Measurements from ENCODE around the gene MTX3. TPM values are rescaled to one million over a fixed set of nuclear protein-coding genes. Genes with fewer than 3 reads are reported as not detected.
A peak's percentile ranks its signal among the peaks of the same experiment; 100 is the strongest.

MTX3 gene
- total RNA-seq, 1 donor from 2014 or later: 27.8 TPM

DNA sequence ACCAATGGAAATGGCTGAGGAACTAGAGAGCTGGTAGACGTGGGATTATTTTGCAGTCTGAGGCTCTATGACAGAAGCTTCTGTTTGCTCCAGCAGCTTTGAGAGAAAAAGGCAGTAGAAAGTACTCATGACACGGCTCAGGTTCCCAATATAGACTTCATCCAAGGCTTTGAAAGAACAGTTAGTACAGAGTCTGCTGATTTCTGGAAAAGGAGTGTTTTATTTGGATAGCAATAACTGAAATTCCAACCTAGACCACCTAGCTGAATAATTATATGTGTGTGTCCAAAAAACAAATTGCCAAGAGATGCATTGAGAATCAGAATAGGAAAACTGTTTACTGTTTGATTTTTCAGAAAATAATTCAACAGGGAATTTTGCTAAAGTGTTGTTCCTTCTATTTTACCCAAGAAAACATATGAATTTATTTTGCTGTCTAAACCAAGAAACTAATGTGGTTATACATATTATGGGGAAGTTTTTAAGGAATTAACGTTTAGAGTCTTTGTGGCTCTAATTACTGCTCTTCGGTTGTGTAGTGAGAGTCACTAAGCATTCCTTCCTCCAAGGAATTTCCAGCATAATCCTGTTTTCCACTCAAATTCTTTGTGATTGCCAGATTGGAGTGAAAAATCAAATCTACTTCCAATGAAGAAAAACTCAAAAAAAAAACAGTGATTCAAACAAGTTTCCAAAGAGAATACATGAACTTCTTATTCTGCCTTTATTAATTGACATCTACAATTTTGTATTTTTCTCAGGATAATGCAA, 18.1 kb upstream of the MTX3 start:
- H3K4me1 Mint-ChIP-seq: no peaks in the 10 kb centered on the region
- DNase-seq: no peak
- H3K4me3 Mint-ChIP-seq: no peak overlapping the region
- intact Hi-C loops (cut with micrococcal nuclease): no loop called here
- no peaks in the 10 kb centered on the region for H3K27me3 Mint-ChIP-seq
- H3K27ac Mint-ChIP-seq: no peak overlapping the region
- peaks cover 2% of the 10 kb centered on the region for H3K36me3 Mint-ChIP-seq (ENCODE audit: low read depth)
- H3K9me3 Mint-ChIP-seq: no peaks in the 10 kb centered on the region

DNA sequence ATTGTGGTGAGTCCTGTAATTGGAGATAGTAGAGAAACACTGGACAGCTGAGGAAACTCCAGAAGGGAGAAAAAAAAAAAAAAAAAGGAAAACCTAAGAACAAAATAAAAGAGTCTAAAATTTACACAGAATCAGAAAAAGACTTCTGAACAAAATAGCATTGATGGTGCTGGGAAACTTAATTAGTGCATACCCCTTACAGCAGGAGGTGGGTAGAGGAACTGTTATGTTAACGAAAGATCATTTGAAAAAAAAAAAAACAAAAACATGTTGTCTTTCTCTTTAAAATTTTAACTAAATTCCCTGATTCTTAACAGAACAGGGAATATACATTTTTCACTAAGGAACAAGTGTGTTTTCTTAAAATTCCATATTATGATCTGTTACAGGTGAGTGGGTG, 11.6 kb upstream of the MTX3 start:
- Mint-ChIP-seq H3K27ac (no peak overlapping the region), H3K4me1 (peaks cover 5% of the 10 kb centered on the region), H3K9me3 (no peaks in the 10 kb centered on the region), H3K27me3 (no peaks in the 10 kb centered on the region), H3K4me3 (no peak overlapping the region), H3K36me3 (ENCODE audit: low read depth) (peaks cover 3% of the 10 kb centered on the region)
- intact Hi-C loops (cut with micrococcal nuclease): no loop called here
- no peak for DNase-seq

DNA sequence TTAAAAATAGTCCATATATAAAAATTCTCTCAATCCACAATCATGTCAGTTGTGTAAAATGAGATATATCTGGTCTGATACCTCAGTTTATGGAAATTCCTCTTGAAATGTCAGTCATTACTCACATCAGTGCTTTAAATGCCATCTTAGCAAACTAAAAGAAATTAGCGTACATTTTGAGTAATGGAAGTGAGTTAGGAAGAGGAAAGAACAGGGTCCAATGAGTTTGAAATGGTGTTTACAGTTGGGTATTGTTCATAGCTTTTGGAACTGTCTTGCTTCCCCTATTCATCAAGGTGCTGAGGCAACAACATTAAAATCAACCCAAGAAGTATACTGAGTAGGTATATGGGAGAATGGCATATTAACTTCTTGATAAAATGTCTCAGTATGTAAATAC, 8.7 kb upstream of the MTX3 start:
- Mint-ChIP-seq H3K4me1 (peaks cover 8% of the 10 kb centered on the region), H3K9me3 (peaks cover 8% of the 10 kb centered on the region), H3K27ac (no peak overlapping the region), H3K27me3 (peaks cover 3% of the 10 kb centered on the region), H3K36me3 (ENCODE audit: low read depth) (peaks cover 7% of the 10 kb centered on the region), H3K4me3 (no peak overlapping the region)
- no peak for DNase-seq
- intact Hi-C loops (cut with micrococcal nuclease): loop anchor here (10.0 kb wide), 1 partner anchor 1015 kb away; the partner anchor contains the start of gene ARSB

DNA sequence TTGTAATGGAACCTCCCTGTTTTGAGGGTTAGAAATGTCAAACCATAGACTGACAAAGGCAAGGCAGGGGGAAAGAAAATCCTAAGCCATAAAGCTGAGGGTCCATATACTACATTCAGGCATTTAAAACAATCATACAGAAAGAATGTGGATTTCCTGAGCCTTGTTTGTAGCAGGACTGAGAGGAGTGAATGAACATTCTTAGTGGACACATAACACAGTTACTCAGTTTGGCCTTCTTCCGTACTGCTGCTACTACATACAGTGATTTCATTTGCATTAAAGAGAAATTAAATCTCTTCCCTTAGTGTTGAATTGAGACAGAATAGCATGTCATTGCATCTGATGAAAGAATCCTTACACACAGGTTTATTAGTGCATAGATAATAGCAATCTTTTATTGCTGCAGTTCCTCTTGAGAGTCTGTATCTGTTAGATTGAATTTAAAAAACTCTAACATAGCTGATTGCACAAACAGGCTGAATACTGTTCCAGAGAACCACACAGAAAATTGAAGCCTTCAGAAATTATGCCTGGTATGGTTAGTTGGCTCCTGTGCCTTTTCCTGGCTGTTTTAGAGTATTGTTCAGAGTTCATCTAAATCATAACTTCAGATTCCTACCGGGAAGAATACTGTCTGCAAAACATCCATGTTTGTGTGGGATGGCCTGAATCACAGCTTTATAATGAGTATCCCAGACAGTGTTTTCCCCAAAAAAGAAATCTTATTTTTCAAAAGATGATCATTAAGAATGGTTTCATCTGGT, 2.0 kb upstream of the MTX3 start:
- H3K27me3 Mint-ChIP-seq: peaks cover 3% of the 10 kb centered on the region
- H3K27ac Mint-ChIP-seq: no peak overlapping the region
- no peak overlapping the region for H3K4me3 Mint-ChIP-seq
- DNase-seq: peak; percentile 30
- H3K36me3 Mint-ChIP-seq (ENCODE audit: low read depth): peaks cover 16% of the 10 kb centered on the region
- intact Hi-C loops (cut with micrococcal nuclease): loop anchor here (5.0 to 10.0 kb wide), 4 partner anchors 66 to 1008 kb away; partner anchors contain the start of genes ARSB and SERINC5
- peaks cover 27% of the 10 kb centered on the region for H3K4me1 Mint-ChIP-seq
- H3K9me3 Mint-ChIP-seq: peaks cover 9% of the 10 kb centered on the region

DNA sequence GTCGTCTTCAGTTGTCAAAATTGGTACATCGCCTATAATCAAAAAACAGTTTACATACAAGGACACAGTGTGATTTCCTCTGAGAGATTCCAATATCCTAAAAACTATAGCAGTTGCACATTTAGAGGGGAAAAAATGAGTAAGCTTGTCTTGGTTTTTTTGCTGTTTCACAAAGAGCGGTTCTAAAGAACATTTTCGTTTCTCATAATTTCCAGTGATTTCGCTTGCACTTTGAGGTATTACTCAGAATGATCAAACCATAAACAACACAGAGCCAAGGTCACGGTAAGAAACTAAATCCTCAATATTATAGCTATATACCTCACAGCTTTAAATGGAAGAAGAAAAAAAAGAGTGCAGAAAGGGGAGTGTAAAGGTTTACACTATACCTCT, 861 bp downstream of the MTX3 start:
- peak; percentile 77 for DNase-seq
- intact Hi-C loops (cut with micrococcal nuclease): loop anchor here (1.0 to 10.0 kb wide), 13 partner anchors 9 to 1005 kb away; partner anchors contain the start of genes ARSB, HOMER1 and SERINC5
- H3K4me1 Mint-ChIP-seq: peaks cover 38% of the 10 kb centered on the region
- H3K27me3 Mint-ChIP-seq: peaks cover under 1% of the 10 kb centered on the region
- H3K4me3 Mint-ChIP-seq: peak overlapping the region; percentile 94
- H3K36me3 Mint-ChIP-seq (ENCODE audit: low read depth): peaks cover 40% of the 10 kb centered on the region
- H3K9me3 Mint-ChIP-seq: peaks cover 5% of the 10 kb centered on the region
- H3K27ac Mint-ChIP-seq: peak overlapping the region; percentile 99

DNA sequence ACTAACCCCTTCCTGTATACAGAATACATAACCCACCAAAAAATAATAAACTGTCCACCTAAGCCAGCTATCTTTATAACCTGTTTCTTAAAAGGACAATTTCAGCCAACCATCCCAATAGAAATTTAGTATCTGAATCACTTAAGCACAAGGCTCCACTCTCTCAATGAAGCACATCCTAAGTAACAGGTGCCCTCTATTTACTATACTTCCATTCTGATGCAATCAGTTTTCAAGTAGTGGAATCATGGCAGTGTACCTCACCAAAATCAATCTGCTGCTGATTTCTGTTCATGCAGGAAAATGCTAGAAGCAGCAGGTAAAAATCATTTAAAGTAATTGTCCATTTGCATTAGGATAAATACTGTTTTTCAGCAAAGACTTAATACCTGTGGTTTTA, 4.8 kb downstream of the MTX3 start:
- peak overlapping the region; percentile 6 for H3K27ac Mint-ChIP-seq
- H3K9me3 Mint-ChIP-seq: no peaks in the 10 kb centered on the region
- H3K4me3 Mint-ChIP-seq: peak overlapping the region; percentile 49
- H3K4me1 Mint-ChIP-seq: peaks cover 55% of the 10 kb centered on the region
- DNase-seq: no peak
- no peaks in the 10 kb centered on the region for H3K27me3 Mint-ChIP-seq
- intact Hi-C loops (cut with micrococcal nuclease): no loop called here
- H3K36me3 Mint-ChIP-seq (ENCODE audit: low read depth): peaks cover 68% of the 10 kb centered on the region

DNA sequence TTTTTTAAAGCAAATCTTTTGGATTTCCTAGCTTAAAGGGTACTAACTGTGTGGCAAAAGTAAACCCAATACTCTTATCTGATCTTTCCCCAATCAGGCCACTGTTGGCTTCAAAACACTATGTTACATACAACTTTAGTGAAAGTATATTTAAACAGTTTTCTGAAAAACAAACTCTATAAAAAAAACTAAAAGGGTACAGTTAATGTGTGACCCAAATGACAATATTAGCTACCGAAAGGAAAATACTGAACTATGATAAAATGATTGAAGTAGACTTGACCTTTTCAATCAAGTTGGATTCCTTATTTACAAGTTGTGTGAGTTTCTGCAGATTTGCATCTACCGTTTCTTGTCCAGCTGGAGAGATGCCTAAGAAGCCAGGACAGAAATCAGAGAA, 5.8 kb downstream of the MTX3 start:
- intact Hi-C loops (cut with micrococcal nuclease): no loop called here
- Mint-ChIP-seq H3K27ac (no peak overlapping the region), H3K9me3 (no peaks in the 10 kb centered on the region), H3K4me3 (peak overlapping the region; percentile 35), H3K27me3 (no peaks in the 10 kb centered on the region), H3K36me3 (ENCODE audit: low read depth) (peaks cover 77% of the 10 kb centered on the region), H3K4me1 (peaks cover 57% of the 10 kb centered on the region)
- DNase-seq: no peak

DNA sequence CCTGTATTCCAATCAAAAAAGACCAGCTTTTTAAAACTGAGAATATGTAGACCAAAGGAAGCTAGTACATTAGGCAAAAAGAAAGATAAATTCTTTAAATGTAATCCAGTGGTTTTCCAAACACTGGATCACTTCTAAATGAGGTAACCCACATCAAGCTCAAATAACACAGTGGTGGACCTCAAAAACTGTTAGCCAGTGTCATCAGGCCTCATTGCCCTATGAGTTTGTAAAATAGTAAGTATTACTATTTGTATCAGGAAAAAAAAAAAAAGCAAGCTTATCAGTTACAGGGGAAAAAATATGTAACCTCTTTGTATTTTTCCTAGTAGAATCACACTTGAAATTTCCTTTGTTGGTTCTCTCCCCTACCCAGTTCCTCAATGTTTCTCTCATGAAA, 6.7 kb downstream of the MTX3 start:
- H3K27ac Mint-ChIP-seq: peak overlapping the region; percentile 85
- peaks cover 79% of the 10 kb centered on the region for H3K36me3 Mint-ChIP-seq (ENCODE audit: low read depth)
- peak overlapping the region; percentile 55 for H3K4me3 Mint-ChIP-seq
- H3K9me3 Mint-ChIP-seq: no peaks in the 10 kb centered on the region
- no peak for DNase-seq
- H3K4me1 Mint-ChIP-seq: peaks cover 53% of the 10 kb centered on the region
- intact Hi-C loops (cut with micrococcal nuclease): no loop called here
- H3K27me3 Mint-ChIP-seq: no peaks in the 10 kb centered on the region

DNA sequence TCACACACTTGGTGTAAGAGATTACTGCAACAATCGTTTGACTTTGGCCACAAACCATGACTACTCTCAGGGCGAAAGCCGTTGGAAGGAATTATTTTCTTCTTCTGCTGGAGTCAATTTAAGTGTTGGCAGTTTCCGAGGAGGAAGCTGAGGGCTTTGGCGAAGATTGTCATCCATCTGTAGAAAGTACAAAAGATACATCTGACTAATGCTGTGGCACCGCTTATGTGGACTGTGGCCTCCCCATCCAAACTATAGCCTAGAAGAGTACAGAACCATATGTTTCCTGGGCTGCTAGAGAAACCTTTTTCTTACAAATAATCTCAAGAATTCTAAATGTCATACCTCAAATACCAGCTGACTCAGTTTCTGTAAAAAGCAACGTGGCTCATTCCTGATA, 7.4 kb downstream of the MTX3 start:
- peaks cover 83% of the 10 kb centered on the region for H3K36me3 Mint-ChIP-seq (ENCODE audit: low read depth)
- DNase-seq: no peak
- no peaks in the 10 kb centered on the region for H3K9me3 Mint-ChIP-seq
- intact Hi-C loops (cut with micrococcal nuclease): no loop called here
- H3K4me1 Mint-ChIP-seq: peaks cover 50% of the 10 kb centered on the region
- peak overlapping the region; percentile 33 for H3K4me3 Mint-ChIP-seq
- peak overlapping the region; percentile 85 for H3K27ac Mint-ChIP-seq
- no peaks in the 10 kb centered on the region for H3K27me3 Mint-ChIP-seq

DNA sequence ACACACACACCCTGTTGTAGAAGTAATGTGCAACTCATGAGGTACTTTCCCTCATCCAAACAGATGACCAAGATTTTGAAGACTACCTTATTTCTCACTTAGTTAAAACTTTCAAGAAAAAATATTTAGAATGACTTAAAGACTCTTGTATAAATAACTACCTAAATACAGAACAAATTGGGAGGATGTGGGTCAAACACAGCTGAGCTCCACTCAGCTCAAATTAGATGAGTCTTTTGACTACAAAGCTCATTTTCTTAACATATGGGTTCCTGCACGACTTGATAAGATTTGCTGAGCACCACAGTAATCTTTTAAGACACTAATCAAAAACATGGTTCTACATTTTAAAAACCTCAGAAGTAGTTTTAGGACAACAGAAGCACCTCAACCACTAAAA, 8.9 kb downstream of the MTX3 start:
- intact Hi-C loops (cut with micrococcal nuclease): no loop called here
- H3K4me3 Mint-ChIP-seq: peak overlapping the region; percentile 55
- no peaks in the 10 kb centered on the region for H3K27me3 Mint-ChIP-seq
- peaks cover 3% of the 10 kb centered on the region for H3K9me3 Mint-ChIP-seq
- H3K27ac Mint-ChIP-seq: peak overlapping the region; percentile 76
- no peak for DNase-seq
- H3K36me3 Mint-ChIP-seq (ENCODE audit: low read depth): peaks cover 84% of the 10 kb centered on the region
- H3K4me1 Mint-ChIP-seq: peaks cover 46% of the 10 kb centered on the region

DNA sequence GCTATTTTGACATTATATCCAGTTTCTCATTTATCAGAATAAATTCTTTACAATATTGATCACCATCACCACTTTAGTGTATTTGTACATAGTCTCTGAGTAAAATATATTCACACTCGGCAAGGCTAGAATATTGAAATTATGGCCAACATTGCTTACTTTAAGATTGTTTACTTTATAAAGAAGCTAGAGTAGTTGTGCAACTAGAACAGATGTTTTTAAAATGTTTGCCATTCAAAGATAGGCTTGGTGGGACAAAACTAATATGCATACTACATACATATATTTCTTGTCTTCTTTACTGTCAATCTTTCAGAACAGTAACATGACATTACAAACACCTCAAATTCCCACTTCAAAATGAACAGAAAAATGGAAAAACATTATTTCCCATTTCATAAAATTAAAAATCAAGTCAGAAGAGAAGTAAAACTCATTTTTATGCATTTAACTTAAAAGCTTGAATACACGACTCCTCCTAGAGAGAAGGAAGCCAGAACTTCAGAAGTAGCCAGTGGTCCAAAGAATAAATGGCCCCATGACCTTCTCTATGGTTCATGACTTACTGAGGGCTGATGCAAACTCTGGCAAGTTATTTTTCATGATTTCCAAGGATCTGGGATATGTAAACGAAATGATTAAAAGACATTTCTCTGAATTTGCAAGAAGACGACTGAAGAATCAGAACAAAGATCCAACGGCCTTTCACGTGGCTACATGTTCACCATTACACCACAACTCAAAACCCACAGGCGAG, 14.1 kb downstream of the MTX3 start:
- intact Hi-C loops (cut with micrococcal nuclease): no loop called here
- H3K36me3 Mint-ChIP-seq (ENCODE audit: low read depth): peaks cover 59% of the 10 kb centered on the region
- peaks cover 3% of the 10 kb centered on the region for H3K9me3 Mint-ChIP-seq
- H3K4me1 Mint-ChIP-seq: peaks cover 14% of the 10 kb centered on the region
- no peak for DNase-seq
- H3K4me3 Mint-ChIP-seq: no peak overlapping the region
- no peak overlapping the region for H3K27ac Mint-ChIP-seq
- no peaks in the 10 kb centered on the region for H3K27me3 Mint-ChIP-seq

DNA sequence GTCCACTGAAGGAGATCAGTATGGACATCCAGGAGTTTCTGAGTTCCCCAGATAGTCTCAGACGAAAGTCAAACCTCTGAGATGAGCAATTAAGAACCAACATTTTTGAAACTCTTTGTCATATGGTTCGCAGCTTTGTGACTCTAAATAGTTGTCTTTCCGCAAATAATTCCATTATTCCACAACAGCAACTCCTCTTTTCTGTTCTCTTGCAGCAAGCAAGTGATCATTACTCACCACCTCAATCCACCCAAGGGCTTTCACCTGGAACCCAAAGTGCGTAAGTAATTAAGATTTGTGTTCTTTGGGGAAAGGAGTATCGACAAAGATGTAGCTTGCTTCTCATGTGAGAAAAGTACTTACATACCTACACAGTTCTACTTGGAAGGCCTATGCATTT, 15.6 kb downstream of the MTX3 start:
- Mint-ChIP-seq H3K27ac (no peak overlapping the region), H3K27me3 (peaks cover 3% of the 10 kb centered on the region), H3K4me3 (no peak overlapping the region), H3K4me1 (peaks cover 4% of the 10 kb centered on the region), H3K9me3 (peaks cover 3% of the 10 kb centered on the region), H3K36me3 (ENCODE audit: low read depth) (peaks cover 47% of the 10 kb centered on the region)
- DNase-seq: no peak
- intact Hi-C loops (cut with micrococcal nuclease): no loop called here

DNA sequence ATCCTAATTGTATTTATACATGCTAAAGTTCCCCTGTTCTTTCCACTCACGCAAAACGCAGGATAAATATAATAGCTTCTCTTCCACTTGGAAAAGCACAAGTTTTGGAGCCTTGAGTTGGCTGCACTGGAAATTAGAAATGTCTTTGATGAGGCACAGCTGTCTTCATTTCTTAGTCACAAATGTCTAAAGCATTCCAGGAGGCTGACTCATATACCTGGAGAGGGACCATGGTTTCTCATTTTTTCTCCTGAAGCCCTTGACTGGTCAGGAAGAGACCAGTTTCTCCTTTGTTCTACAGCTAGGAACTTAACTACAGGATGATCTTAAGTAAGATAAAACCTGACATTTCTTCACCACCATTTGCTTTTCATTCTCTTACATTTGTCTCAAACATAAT, 16.2 kb downstream of the MTX3 start:
- no peak for DNase-seq
- no peak overlapping the region for H3K4me3 Mint-ChIP-seq
- intact Hi-C loops (cut with micrococcal nuclease): no loop called here
- H3K36me3 Mint-ChIP-seq (ENCODE audit: low read depth): peaks cover 42% of the 10 kb centered on the region
- H3K4me1 Mint-ChIP-seq: peaks cover 2% of the 10 kb centered on the region
- H3K27ac Mint-ChIP-seq: no peak overlapping the region
- peaks cover 3% of the 10 kb centered on the region for H3K27me3 Mint-ChIP-seq
- peaks cover 3% of the 10 kb centered on the region for H3K9me3 Mint-ChIP-seq

DNA sequence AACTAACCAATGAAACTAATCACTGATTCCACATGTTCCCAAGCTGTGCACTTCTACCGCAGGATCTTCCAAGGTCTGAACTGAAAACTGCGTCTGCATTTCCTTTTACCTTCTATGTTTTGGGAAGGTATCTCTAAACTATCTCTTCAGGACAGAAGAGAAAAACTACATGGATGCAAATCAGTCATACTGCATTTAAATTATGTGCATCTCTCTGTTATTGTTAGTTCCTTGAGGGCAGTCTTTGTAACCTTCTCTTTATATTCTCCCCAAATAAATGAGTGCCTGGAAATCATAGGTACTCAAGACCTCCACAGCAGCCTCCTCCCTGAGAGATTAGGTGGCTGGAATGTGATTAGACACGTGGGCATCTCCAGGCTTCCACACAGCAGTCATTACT, 17.1 kb downstream of the MTX3 start:
- H3K36me3 Mint-ChIP-seq (ENCODE audit: low read depth): peaks cover 38% of the 10 kb centered on the region
- H3K4me3 Mint-ChIP-seq: no peak overlapping the region
- peaks cover 3% of the 10 kb centered on the region for H3K27me3 Mint-ChIP-seq
- H3K27ac Mint-ChIP-seq: no peak overlapping the region
- intact Hi-C loops (cut with micrococcal nuclease): no loop called here
- peaks cover 2% of the 10 kb centered on the region for H3K4me1 Mint-ChIP-seq
- peaks cover 3% of the 10 kb centered on the region for H3K9me3 Mint-ChIP-seq
- DNase-seq: no peak

Measured in activated CD4-positive, alpha-beta T cell treated with anti-CD3 and anti-CD28 coated beads, Interleukin-2, amount 10 ng/mL, durations not matched to agents 24 days and 14 days (primary cell).